Activated gamma-delta T cell treated with Interleukin-2 at 50 U/mL for 16 hours (primary cell): ENCODE results near the gene PKNOX2.

Source experiments
- DNase-seq: peaks from one replicate; pipeline ENCODE4 v3.0.0-alpha.2; 2020

PKNOX2 gene

DNA sequence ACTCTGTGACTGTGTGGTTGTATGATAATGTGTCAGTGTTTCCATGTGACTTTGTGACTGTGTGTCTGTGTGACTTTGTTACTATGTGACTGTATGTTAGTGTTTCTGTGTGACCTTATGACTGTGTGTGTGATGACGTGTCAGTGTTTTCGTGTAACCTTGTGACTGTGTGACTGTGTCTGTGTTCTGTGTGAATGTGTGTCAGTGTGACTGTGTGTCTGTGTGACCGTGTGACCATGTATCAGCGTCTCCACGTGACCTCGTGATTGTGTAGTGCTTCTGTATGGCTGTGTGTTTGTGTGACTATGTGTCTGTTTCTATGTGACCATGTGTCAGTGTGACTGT is 9.5 kb upstream of the PKNOX2 start:
- no peak for DNase-seq

DNA sequence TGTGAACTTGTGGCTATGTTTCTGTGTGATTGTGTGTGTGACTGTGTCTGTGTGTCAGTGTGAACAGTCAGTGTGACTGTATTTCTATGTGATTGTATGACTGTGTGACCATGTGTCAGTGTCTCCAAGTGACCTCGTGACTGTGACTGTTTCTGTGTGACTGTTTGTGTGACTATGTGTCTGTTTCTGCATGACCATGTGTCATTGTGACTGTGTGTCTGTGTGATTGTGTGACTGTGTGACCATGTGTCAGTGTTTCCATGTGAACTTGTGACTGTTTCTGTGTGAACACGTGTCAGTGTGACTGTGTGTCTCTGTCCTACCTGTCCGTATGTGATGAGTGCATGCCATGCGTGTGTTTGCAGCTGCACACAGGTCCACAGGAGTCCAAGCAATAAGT is 8.8 kb upstream of the PKNOX2 start:
- no peak for DNase-seq

GRCh38 chr11:125156346-125157117 is 8.0 kb upstream of the PKNOX2 start:
- no peak for DNase-seq

DNA sequence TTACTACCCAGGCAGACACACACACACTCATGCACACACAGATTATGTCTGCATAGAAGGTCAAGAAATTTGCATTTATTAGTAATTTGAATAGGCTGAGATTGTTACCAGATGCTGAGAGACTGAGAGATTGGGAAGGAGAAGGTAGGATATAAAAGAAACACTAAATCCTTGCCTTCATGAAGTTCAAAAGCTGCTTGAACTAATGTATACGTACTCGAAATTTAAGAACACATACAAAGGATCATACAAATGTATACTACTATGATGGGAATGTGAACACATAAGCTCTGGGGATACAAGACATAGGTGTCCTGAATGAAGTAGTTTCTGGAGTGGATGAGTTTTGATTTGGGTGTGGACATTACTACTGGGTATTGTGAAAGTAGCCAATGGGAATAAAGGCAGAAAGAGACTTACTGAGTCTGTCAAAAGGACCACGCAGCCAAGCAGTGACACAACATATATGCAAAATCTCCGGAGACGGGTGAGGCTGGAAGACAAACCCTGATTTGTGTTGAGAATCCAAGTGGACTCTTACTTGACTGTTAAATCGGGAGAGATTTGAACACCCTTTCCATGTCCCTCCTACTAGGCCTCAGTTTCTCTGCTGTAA is 7.3 kb upstream of the PKNOX2 start:
- no peak for DNase-seq

DNA sequence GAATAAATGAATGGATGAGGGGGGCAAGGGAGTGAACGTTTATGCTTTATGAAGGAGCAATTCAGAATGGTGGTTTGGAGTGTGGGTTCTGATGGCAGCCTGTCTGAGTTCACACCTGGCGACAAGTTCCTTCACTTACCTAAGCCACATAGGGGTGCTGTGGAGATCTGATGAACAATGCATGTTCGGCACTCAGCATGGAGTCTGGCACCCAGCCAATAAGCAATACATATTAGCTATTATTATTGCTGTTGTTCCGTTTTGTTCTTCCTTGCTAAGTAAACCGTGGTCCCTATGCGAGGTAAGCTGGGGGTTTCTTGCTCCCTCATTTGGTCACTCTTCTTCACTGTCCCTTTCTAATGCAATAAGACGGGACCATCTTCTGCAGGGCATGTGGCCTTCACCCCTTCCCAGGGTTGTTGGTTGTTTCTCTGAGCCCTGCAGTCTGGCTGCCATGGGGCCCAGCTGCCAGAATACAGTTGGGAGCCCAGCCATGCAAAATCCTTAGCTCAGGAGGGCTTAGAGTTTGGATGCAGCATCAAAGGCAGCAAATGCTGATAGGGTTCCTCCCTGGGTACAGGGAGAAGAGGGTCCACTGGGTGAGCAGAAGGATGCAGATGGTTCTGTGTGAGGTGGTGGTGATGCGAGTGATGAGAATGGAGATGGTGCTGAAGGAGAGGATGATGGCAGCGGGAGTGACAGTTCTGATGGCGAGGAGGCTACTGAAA is 6.4 kb upstream of the PKNOX2 start:
- no peak for DNase-seq

- no peak for DNase-seq
These were observed 1.8 kb upstream of the PKNOX2 start for GRCh38 chr11:125162743-125163142.

- DNase-seq = no peak
These were observed 1.0 kb upstream of the PKNOX2 start for GRCh38 chr11:125163431-125164063.

- no peak for DNase-seq
These were observed 495 bp upstream of the PKNOX2 start for GRCh38 chr11:125164091-125164421.

- no peak for DNase-seq
These were observed 726 bp downstream of the PKNOX2 start for GRCh38 chr11:125165111-125165842.

GRCh38 chr11:125165843-125166763 is 1.6 kb downstream of the PKNOX2 start:
- DNase-seq = no peak

- DNase-seq = no peak
These were observed 2.3 kb downstream of the PKNOX2 start for GRCh38 chr11:125166764-125167291.

DNA sequence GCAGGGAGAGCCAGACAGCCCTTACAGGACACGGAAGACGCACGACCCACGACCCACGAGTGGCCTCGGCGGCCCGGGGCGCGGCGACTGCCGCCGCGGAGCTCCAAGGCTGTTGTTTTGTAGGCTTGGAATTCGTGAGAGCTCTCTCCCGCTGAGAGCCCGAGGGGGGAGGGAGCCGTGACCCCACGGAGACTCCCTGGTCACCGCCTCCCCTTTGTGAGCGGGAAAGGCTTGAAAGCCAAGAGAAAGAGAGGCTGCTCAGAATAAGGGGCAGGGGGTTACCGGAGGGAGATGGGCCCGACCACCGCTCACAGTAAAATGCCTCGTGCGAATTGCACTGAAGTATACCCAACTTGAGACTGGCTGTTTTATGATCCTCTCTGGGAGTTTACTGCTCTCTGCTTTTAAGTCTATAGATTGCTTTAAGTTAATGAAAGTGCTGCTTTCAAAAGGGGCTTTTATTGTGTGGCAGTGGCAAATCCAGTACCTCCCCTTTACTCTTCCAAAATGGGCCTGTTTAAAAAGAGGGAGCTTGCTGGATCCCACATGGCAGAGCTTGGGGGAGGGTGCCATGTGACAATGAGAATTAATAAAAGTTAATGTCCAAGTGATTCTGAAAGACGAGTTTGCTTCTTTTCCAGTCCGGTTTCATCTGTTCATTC is 2.9 kb downstream of the PKNOX2 start:
- DNase-seq = no peak

DNA sequence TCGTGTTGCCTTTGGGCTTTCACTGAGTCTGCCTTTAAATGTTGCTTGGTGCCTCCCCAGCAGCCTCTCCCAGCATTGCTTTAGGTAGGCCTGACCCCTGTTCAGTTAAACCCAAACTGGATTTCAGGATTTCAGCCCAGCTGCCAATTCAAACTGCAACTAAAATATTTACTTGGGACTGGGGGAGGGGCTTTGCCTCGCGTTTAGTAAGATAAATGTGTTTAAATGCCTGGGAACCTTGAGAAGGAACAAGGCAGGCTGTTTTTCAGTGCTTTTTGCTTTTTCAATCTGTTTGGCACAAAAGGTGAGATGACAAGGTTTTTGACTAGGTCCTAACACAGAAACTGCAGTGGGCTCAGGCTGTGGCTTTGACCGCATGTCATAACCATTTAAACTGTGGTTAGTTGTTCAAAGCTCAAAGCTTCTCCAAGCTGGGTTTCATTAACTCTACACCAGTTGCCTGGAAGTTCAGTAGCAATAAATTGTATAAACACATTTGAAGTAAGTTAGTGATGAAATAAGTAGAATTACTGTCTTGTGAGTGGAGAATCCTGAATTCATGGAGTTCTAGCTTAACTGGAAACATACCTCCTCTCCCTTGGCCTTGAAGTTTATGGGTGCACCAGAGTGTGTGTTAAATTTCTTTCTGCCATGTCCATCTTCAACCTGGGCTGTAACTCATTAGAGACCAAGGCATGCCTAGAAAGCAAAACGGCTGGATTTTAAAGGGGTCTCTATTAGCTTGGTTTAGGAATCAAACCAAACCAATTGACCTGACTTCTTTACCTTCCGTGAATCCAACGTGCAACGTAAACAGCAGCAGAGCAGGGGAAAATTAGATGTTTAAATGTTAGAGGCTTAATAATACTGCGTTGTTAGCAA is 3.6 kb downstream of the PKNOX2 start:
- no peak for DNase-seq

DNA sequence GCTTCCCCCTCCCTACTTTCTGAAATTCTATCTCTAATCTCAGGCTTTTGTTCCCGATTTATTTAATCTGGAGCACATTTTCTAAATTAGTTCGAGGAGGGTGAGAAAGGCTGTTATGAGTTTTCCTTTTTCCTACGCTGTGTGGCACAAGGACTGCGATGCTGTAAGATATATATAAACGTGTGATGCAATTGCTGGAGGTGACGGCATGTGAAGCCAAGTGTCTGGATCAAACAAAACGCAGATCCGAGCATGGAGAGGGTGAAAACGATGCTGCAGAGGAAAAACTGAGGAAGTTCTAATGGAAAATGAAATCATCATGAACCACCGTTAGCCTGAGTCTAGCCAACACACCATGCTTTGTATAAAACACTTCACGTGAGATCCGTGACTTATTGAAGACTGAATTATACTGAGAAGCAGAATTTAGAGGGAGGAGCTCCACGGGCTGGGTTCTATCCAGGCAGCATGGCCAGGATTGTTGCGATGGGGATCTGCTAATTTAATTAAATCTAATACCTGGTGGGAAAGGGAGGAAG is 4.4 kb downstream of the PKNOX2 start:
- no peak for DNase-seq

- no peak for DNase-seq
These were observed 5.5 kb downstream of the PKNOX2 start for GRCh38 chr11:125170001-125170509.

- no peak for DNase-seq
These were observed 6.0 kb downstream of the PKNOX2 start for GRCh38 chr11:125170510-125171031.

DNA sequence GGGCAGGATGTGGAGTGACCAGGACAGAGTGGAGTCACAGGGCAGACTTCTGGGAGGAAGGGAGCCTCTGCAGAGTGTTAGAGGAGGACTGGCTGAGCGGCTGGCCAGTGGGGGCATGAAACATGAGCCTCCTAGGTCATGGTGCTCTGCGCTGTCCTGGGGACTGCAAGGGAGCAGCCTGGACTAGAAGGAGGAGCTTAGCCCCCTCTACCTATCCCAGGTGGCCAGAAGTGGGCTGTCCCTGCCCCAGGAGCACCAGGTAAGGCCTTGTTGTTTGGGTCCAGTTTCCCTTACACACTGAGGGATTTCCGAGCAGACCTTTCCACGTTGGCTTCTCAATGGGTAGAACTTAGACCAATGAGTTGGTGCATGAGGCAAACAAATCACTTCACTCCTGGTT is 7.4 kb downstream of the PKNOX2 start:
- no peak for DNase-seq

GRCh38 chr11:125173027-125173426 is 8.5 kb downstream of the PKNOX2 start:
- DNase-seq = no peak

DNA sequence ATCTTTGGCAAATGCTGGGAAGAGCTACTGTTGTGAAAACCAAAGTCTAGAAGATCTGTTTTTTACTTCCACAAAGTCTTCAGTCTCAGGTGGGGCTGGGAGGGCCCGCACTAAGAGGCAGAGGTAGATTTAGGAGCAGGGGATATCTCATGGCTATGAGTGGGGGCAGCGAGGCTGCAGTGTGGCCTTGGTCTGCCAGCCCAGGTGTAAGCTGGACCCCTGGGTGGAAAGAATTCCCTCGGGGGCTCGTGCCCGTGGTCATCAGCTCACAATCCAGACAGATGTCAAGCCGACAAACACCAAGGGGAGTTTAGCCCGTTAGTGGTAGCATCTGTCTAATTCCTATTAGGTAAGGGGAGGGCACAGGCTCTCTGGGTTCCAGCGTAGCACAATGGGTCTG is 9.0 kb downstream of the PKNOX2 start:
- no peak for DNase-seq
